Measurements from ENCODE around the gene C19orf44.

DNA sequence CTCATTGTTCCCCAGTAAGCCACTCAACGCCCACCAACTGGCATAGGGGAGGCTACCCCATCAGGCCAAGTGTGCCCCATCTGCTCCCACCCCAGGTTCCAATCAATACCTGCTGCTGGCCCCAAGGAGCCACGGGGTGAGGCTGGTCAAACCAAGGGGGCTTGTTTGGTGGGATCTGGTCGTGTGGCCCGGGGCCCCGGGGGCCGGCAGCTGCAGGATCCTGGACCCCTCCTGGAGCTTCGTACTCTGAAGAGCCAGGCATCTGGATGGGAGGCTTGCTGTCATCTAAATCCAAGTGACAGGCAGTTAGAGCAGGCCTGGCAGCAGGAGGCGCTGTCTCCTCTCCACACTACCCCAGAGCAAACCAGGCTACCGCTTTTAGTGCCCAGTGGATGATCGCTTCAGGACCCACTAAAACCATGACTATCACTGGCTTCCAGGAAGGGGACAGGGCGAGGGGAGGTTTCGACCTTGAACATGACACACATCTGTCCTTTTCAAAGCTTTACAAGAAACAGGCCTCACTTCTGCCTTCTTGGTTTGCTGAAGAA lies 31.9 kb downstream of the C19orf44 start:
- TF ChIP-seq, protein P1, sequence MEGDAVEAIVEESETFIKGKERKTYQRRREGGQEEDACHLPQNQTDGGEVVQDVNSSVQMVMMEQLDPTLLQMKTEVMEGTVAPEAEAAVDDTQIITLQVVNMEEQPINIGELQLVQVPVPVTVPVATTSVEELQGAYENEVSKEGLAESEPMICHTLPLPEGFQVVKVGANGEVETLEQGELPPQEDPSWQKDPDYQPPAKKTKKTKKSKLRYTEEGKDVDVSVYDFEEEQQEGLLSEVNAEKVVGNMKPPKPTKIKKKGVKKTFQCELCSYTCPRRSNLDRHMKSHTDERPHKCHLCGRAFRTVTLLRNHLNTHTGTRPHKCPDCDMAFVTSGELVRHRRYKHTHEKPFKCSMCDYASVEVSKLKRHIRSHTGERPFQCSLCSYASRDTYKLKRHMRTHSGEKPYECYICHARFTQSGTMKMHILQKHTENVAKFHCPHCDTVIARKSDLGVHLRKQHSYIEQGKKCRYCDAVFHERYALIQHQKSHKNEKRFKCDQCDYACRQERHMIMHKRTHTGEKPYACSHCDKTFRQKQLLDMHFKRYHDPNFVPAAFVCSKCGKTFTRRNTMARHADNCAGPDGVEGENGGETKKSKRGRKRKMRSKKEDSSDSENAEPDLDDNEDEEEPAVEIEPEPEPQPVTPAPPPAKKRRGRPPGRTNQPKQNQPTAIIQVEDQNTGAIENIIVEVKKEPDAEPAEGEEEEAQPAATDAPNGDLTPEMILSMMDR (conservative IDR thresholded peaks at IDR 0.05): no peak; the same call in 1 of the 2 replicates
- TF ChIP-seq ZFX (IDR thresholded peaks at IDR 0.05): no peak

Data from C4-2B (cell line).